GM12892 (cell line): ENCODE results near the gene IQGAP2.

Experiments used
- POLR2A ChIP-seq: IDR thresholded peaks from 2 replicates; pipeline ENCODE4 v1.6.1; 2011; ENCODE audit warnings: low read depth, low read length, control low read depth
- POLR2AphosphoS5 ChIP-seq: IDR thresholded peaks from 2 replicates; pipeline ENCODE4 v1.6.1; 2011; ENCODE audit warnings: low read depth, low read length, control low read depth
- TAF1 ChIP-seq: IDR thresholded peaks from 2 replicates; pipeline ENCODE4 v1.6.1; 2011; ENCODE audit warnings: low read depth, mild to moderate bottlenecking, control low read depth, low read length, borderline replicate concordance

GRCh38 chr5:76384189-76384588, 18.9 kb upstream of the IQGAP2 start:
- TF ChIP-seq POLR2AphosphoS5 = no peak
- no peak for TF ChIP-seq POLR2A
- no peak for TF ChIP-seq TAF1
